Natural killer cell (primary cell): ENCODE measurements around the gene NUBP1. TPM values are rescaled to one million over a fixed set of nuclear protein-coding genes. Genes with fewer than 3 reads are reported as not detected.

Experiments
- ATAC-seq, 3 donors: fragments of 150-1000 bp in 2 of 3; fragments of 200-7000 bp in 1 of 3; cut with Tn5 transposase; 1 replicate in 1 of 3; 2 replicates in 2 of 3; pipeline ENCODE4 v1.10.0; 2021; ENCODE audit warnings: mild to moderate bottlenecking in 2 of 3, moderate library complexity in 2 of 3
- DNase-seq, 2 donors: peaks; one replicate each; pipeline versions ENCODE4 v3.0.0 to v3.0.0-alpha.2; 2013 to 2021; ENCODE audit warnings: mixed read lengths in 1 of 2
- H3K27ac ChIP-seq: one replicate; pipeline ENCODE4 v1.5.1; 2013; ENCODE audit warnings: mild to moderate bottlenecking, low read length
- H3K27me3 ChIP-seq: one replicate; pipeline ENCODE4 v1.6.1; 2013; ENCODE audit warnings: low read length; ENCODE audit not compliant: control insufficient read depth, insufficient read depth
- H3K36me3 ChIP-seq: one replicate; pipeline ENCODE4 v1.6.1; 2013; ENCODE audit warnings: low read length; ENCODE audit not compliant: control insufficient read depth, insufficient read depth
- H3K4me1 ChIP-seq: one replicate; pipeline ENCODE4 v1.6.1; 2013; ENCODE audit warnings: low read length; ENCODE audit not compliant: control insufficient read depth, insufficient read depth
- H3K4me3 ChIP-seq: one replicate; pipeline ENCODE4 v1.5.1; 2013; ENCODE audit warnings: low read length
- H3K9me3 ChIP-seq: one replicate; pipeline ENCODE4 v1.6.1; 2013; ENCODE audit warnings: low read length; ENCODE audit not compliant: control insufficient read depth, insufficient read depth
- H3K27ac Mint-ChIP-seq, 2 donors: one replicate each; pipeline ENCODE4 v1.8.0; 2022; ENCODE audit warnings: mild to moderate bottlenecking in 2 of 2, mixed read lengths in 2 of 2, moderate library complexity in 1 of 2
- H3K27me3 Mint-ChIP-seq, 2 donors: one replicate each; pipeline ENCODE4 v1.8.0; 2022; ENCODE audit warnings: low read depth in 2 of 2, mixed read lengths in 2 of 2
- H3K36me3 Mint-ChIP-seq: one replicate; pipeline ENCODE4 v1.8.0; 2022; ENCODE audit warnings: mixed read lengths
- H3K4me1 Mint-ChIP-seq, 2 donors: one replicate each; pipeline ENCODE4 v1.8.0; 2022; ENCODE audit warnings: mixed read lengths in 2 of 2
- H3K4me3 Mint-ChIP-seq: one replicate; pipeline ENCODE4 v1.8.0; 2022; ENCODE audit warnings: mild to moderate bottlenecking, moderate library complexity, mixed read lengths
- H3K9me3 Mint-ChIP-seq, 2 donors: one replicate each; pipeline ENCODE4 v1.8.0; 2022; ENCODE audit warnings: mixed read lengths in 2 of 2
- WGBS: methylation state at CpG from one replicate; pipeline ENCODE4 v1.1.7; 2013; ENCODE audit warnings: missing lambda C conversion rate; ENCODE audit not compliant: insufficient coverage; 5-methylcytosine and 5-hydroxymethylcytosine counted together
- intact Hi-C: fragments of 100-400 bp; cut with micrococcal nuclease; formaldehyde crosslinking; loops from one replicate; pipeline ENCODE4 v1.14.2; 2022
- total RNA-seq, 4 donors: library from RNA; stranded (reverse); fragments of 120-200 nt in 1 of 4; gene quantifications; one replicate each; pipeline versions ENCODE4 v1.2.3 to v1.2.4, GENCODE V29; 2013 to 2022
- TF ChIP-seq, protein P1 (sequence below): fragments of 200-600 bp; IDR thresholded peaks from one replicate; pipeline ENCODE4 v1.8.0; 2022; ENCODE audit warnings: antibody characterized with exemption

The NUBP1 gene
- total RNA-seq, 3 donors from 2014 or later (not counting 1 experiment from before 2014, with no cell fraction given): 19.3 to 25.6 (median 20.5) TPM

GRCh38 chr16:10813099-10813455, 69.4 kb downstream of the NUBP1 start:
- no peaks in the 10 kb centered on the region for H3K9me3 ChIP-seq
- no peaks in the 10 kb centered on the region for H3K27me3 ChIP-seq
- H3K27me3 Mint-ChIP-seq: peaks cover 7 to 9% of the 10 kb centered on the region in 2 donors
- DNase-seq: no peak
- intact Hi-C loops: no loop called here
- no peaks in the 10 kb centered on the region for H3K36me3 Mint-ChIP-seq
- H3K9me3 Mint-ChIP-seq: no peaks in the 10 kb centered on the region
- H3K4me3 ChIP-seq: no peak overlapping the region
- H3K27ac ChIP-seq: no peak overlapping the region
- no peak overlapping the region for H3K4me3 Mint-ChIP-seq
- WGBS: 95% methylated on average over 3 of the region's 4 CpGs
- TF ChIP-seq, protein P1, sequence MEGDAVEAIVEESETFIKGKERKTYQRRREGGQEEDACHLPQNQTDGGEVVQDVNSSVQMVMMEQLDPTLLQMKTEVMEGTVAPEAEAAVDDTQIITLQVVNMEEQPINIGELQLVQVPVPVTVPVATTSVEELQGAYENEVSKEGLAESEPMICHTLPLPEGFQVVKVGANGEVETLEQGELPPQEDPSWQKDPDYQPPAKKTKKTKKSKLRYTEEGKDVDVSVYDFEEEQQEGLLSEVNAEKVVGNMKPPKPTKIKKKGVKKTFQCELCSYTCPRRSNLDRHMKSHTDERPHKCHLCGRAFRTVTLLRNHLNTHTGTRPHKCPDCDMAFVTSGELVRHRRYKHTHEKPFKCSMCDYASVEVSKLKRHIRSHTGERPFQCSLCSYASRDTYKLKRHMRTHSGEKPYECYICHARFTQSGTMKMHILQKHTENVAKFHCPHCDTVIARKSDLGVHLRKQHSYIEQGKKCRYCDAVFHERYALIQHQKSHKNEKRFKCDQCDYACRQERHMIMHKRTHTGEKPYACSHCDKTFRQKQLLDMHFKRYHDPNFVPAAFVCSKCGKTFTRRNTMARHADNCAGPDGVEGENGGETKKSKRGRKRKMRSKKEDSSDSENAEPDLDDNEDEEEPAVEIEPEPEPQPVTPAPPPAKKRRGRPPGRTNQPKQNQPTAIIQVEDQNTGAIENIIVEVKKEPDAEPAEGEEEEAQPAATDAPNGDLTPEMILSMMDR: no peak
- H3K36me3 ChIP-seq: no peaks in the 10 kb centered on the region
- H3K27ac Mint-ChIP-seq: no peak overlapping the region
- no peak for ATAC-seq
- H3K4me1 ChIP-seq: no peaks in the 10 kb centered on the region
- peaks cover 0 to 4% of the 10 kb centered on the region in 2 donors for H3K4me1 Mint-ChIP-seq

- TF ChIP-seq, protein P1: no peak
- no peak for ATAC-seq
- H3K4me3 Mint-ChIP-seq: no peak overlapping the region
- no peaks in the 10 kb centered on the region for H3K36me3 Mint-ChIP-seq
- no peaks in the 10 kb centered on the region for H3K36me3 ChIP-seq
- no peaks in the 10 kb centered on the region for H3K9me3 Mint-ChIP-seq
- no peak for DNase-seq
- H3K4me3 ChIP-seq: no peak overlapping the region
- H3K27ac ChIP-seq: no peak overlapping the region
- no peaks in the 10 kb centered on the region for H3K4me1 ChIP-seq
- H3K4me1 Mint-ChIP-seq: no peaks in the 10 kb centered on the region
- intact Hi-C loops: no loop called here
- no peaks in the 10 kb centered on the region for H3K27me3 ChIP-seq
- 100% methylated on average over 1 of the region's 1 CpG for WGBS
- H3K9me3 ChIP-seq: no peaks in the 10 kb centered on the region
- H3K27ac Mint-ChIP-seq: no peak overlapping the region
- H3K27me3 Mint-ChIP-seq: peaks cover 7 to 9% of the 10 kb centered on the region in 2 donors
Observed at GRCh38 chr16:10817514-10817913, 73.9 kb downstream of the NUBP1 start.

GRCh38 chr16:10817963-10818941, 74.6 kb downstream of the NUBP1 start, which contains the start of gene TVP23A:
TVP23A (minus strand) TSS chr16:10818794; CDS start chr16:10818493, 301 bp downstream.
- no peaks in the 10 kb centered on the region for H3K4me1 Mint-ChIP-seq
- DNase-seq (no peak), ATAC-seq (no peak)
- H3K9me3 Mint-ChIP-seq: no peaks in the 10 kb centered on the region
- H3K36me3 Mint-ChIP-seq: no peaks in the 10 kb centered on the region
- H3K27ac Mint-ChIP-seq: no peak within 1 kb of the TSS
- H3K27me3 Mint-ChIP-seq: peaks cover 7 to 9% of the 10 kb centered on the region in 2 donors
- H3K4me1 ChIP-seq: no peaks in the 10 kb centered on the region
- TF ChIP-seq, protein P1: no peak
- no peaks in the 10 kb centered on the region for H3K9me3 ChIP-seq
- WGBS: 51% methylated on average over 64 of the region's 64 CpGs
- H3K36me3 ChIP-seq: no peaks in the 10 kb centered on the region
- H3K4me3 Mint-ChIP-seq: no peak within 1 kb of the TSS
- H3K4me3 ChIP-seq: no peak within 1 kb of the TSS
- no peak within 1 kb of the TSS for H3K27ac ChIP-seq
- intact Hi-C loops: no loop called here
- H3K27me3 ChIP-seq: no peaks in the 10 kb centered on the region

Other genes with a start within 250 kb of the NUBP1 start
- not detected for gene EMP2, start 163.2 kb upstream of the NUBP1 start, total RNA-seq
- 1 to 10 TPM in 1 of 3 donors, not detected in 2; 1.1 TPM for gene TEKT5, start 48.9 kb upstream of the NUBP1 start, total RNA-seq
- not detected for gene TVP23A, start 75.0 kb downstream of the NUBP1 start, total RNA-seq
- gene CIITA, start 133.4 kb downstream of the NUBP1 start, total RNA-seq: 10 to 100 TPM; 11.5 to 17.7 (median 14.4) TPM
- 10 to 100 TPM in 2 of 3 donors, 1 to 10 TPM in 1; 8.7 to 15.2 (median 14.4) TPM for gene DEXI, start 198.6 kb downstream of the NUBP1 start, total RNA-seq
- gene CLEC16A, start 200.7 kb downstream of the NUBP1 start, total RNA-seq: 10 to 100 TPM; 35.9 to 50.5 (median 37.4) TPM